ENCODE results near the gene MICU1.

The MICU1 gene

GRCh38 chr10:72485701-72486100 lies 140.2 kb downstream of the MICU1 start (continued):
- TF ChIP-seq CSRNP3 (CRISPR knock-in tag; IDR thresholded peaks at IDR 0.05) (no peak), ZNF8 (CRISPR knock-in tag; IDR thresholded peaks at IDR 0.05) (no peak), GLIS3 (CRISPR knock-in tag; IDR thresholded peaks at IDR 0.05) (no peak), ZFP30 (CRISPR knock-in tag; IDR thresholded peaks at IDR 0.05) (no peak), TCF4 (CRISPR knock-in tag; IDR thresholded peaks at IDR 0.05; ENCODE audit: borderline replicate concordance) (no peak)

GRCh38 chr10:72484521-72484920 lies 141.4 kb downstream of the MICU1 start:
- TF ChIP-seq ISL1 (CRISPR knock-in tag; IDR thresholded peaks at IDR 0.05) (no peak), SNAI2 (CRISPR knock-in tag; IDR thresholded peaks at IDR 0.05) (no peak), TSHZ2 (CRISPR knock-in tag; IDR thresholded peaks at IDR 0.05) (no peak)
- no peak for ATAC-seq

GRCh38 chr10:72483471-72483870 lies 142.4 kb downstream of the MICU1 start:
- TF ChIP-seq TOX (CRISPR knock-in tag; IDR thresholded peaks at IDR 0.05; ENCODE audit: borderline replicate concordance) (no peak), ZFP30 (CRISPR knock-in tag; IDR thresholded peaks at IDR 0.05) (no peak), OSR1 (CRISPR knock-in tag; IDR thresholded peaks at IDR 0.05) (no peak), ARNTL (CRISPR knock-in tag; IDR thresholded peaks at IDR 0.05; ENCODE audit: borderline replicate concordance, low read depth) (no peak), CSRNP3 (CRISPR knock-in tag; IDR thresholded peaks at IDR 0.05) (no peak), POU6F1 (CRISPR knock-in tag; IDR thresholded peaks at IDR 0.05; ENCODE audit: borderline replicate concordance, low read depth) (no peak), TSHZ2 (CRISPR knock-in tag; IDR thresholded peaks at IDR 0.05) (no peak), RARB (CRISPR knock-in tag; IDR thresholded peaks at IDR 0.05) (no peak), ZC3H10 (CRISPR knock-in tag; IDR thresholded peaks at IDR 0.05) (no peak), CSDC2 (CRISPR knock-in tag; IDR thresholded peaks at IDR 0.05) (no peak), CREB5 (CRISPR knock-in tag; IDR thresholded peaks at IDR 0.05; ENCODE audit: low read depth) (no peak)
- ATAC-seq, result no peak

- ATAC-seq, result no peak
- no peak for TF ChIP-seq BACH2 (CRISPR knock-in tag; IDR thresholded peaks at IDR 0.05; ENCODE audit: borderline replicate concordance)
- TF ChIP-seq TCF4 (CRISPR knock-in tag; IDR thresholded peaks at IDR 0.05; ENCODE audit: borderline replicate concordance), result no peak
- TF ChIP-seq ZNF8 (CRISPR knock-in tag; IDR thresholded peaks at IDR 0.05), result no peak
- no peak for TF ChIP-seq CSDC2 (CRISPR knock-in tag; IDR thresholded peaks at IDR 0.05)
- TF ChIP-seq POU6F1 (CRISPR knock-in tag; IDR thresholded peaks at IDR 0.05; ENCODE audit: borderline replicate concordance, low read depth), result no peak
- no peak for TF ChIP-seq ARNTL (CRISPR knock-in tag; IDR thresholded peaks at IDR 0.05; ENCODE audit: borderline replicate concordance, low read depth)
- no peak for TF ChIP-seq TOX (CRISPR knock-in tag; IDR thresholded peaks at IDR 0.05; ENCODE audit: borderline replicate concordance)
- no peak for TF ChIP-seq ZNF565 (CRISPR knock-in tag; conservative IDR thresholded peaks at IDR 0.05; ENCODE audit: low read depth)
- TF ChIP-seq SNAI2 (CRISPR knock-in tag; IDR thresholded peaks at IDR 0.05), result no peak
- TF ChIP-seq ISL1 (CRISPR knock-in tag; IDR thresholded peaks at IDR 0.05), result no peak
- no peak for TF ChIP-seq ESRRG (CRISPR knock-in tag; IDR thresholded peaks at IDR 0.05)
- TF ChIP-seq OSR1 (CRISPR knock-in tag; IDR thresholded peaks at IDR 0.05), result no peak
- no peak for TF ChIP-seq ZNF70 (CRISPR knock-in tag; IDR thresholded peaks at IDR 0.05)
Measured at GRCh38 chr10:72480861-72481260, 145.0 kb downstream of the MICU1 start.
